WTC11 (cell line): ENCODE measurements around the gene TEC. TPM values are rescaled to one million over a fixed set of nuclear protein-coding genes. Genes with fewer than 3 reads are reported as not detected.
A peak's percentile ranks its signal among the peaks of the same experiment; 100 is the strongest.
"Not testable (repeated sequence)": the region's sequence is repeated elsewhere in the genome, so short reads cannot be mapped to it uniquely, and the experiment has no call there.

Source experiments
- ATAC-seq: fragments of 200-7000 bp; cut with Tn5 transposase; 2 replicates; pipeline ENCODE4 v1.10.0; 2021; ENCODE audit warnings: mild to moderate bottlenecking, moderate library complexity
- CTCF ChIA-PET: fragments of 300-600 bp; sonication (Branson Sonifier 250); formaldehyde crosslinking; loops from one replicate; lab custom pipeline; 2021; ENCODE audit warnings: antibody characterized with exemption; lab: Charles Lee
- POLR2A ChIA-PET: fragments of 350-600 bp; sonication (Branson Sonifier 250); formaldehyde crosslinking; loops from one replicate; lab custom pipeline; 2021; ENCODE audit warnings: antibody characterized with exemption; lab: Charles Lee
- DNase-seq: peaks from one replicate; pipeline ENCODE4 v3.0.0; 2021; ENCODE audit warnings: low spot score
- H3K27ac Mint-ChIP-seq: 2 replicates; pipeline ENCODE4 v1.8.0; 2021; ENCODE audit warnings: mixed read lengths
- H3K27me3 Mint-ChIP-seq: 2 replicates; pipeline ENCODE4 v1.8.0; 2021; ENCODE audit warnings: low read depth, mild to moderate bottlenecking, moderate library complexity, mixed read lengths
- H3K36me3 Mint-ChIP-seq: 2 replicates; pipeline ENCODE4 v1.8.0; 2021; ENCODE audit warnings: mixed read lengths
- H3K4me1 Mint-ChIP-seq: 2 replicates; pipeline ENCODE4 v1.8.0; 2022; ENCODE audit warnings: mixed read lengths
- H3K4me3 Mint-ChIP-seq: 2 replicates; pipeline ENCODE4 v1.8.0; 2021; ENCODE audit warnings: mild to moderate bottlenecking, moderate library complexity, mixed read lengths
- H3K9me3 Mint-ChIP-seq: 2 replicates; pipeline ENCODE4 v1.8.0; 2021; ENCODE audit warnings: mixed read lengths
- GTF2I ChIP-seq: fragments of 250-450 bp; sonication (Bioruptor Pico); conservative IDR thresholded peaks from 2 replicates; pipeline ENCODE4 v1.4.0; 2021; ENCODE audit warnings: mild to moderate bottlenecking
- SMAD3 ChIP-seq: sonication (generic); formaldehyde crosslinking; IDR thresholded peaks from 2 replicates; pipeline ENCODE4 v1.8.0; 2022; ENCODE audit warnings: missing genetic modification reagents, mild to moderate bottlenecking, borderline replicate concordance
- ZNF121 ChIP-seq: sonication (generic); formaldehyde crosslinking; IDR thresholded peaks from 2 replicates; pipeline ENCODE4 v1.8.0; 2023; ENCODE audit warnings: missing genetic modification reagents
- total RNA-seq: library from RNA; stranded (reverse); gene quantifications from 3 replicates; pipeline ENCODE4 v1.2.3, GENCODE V29; 2021
- TF ChIP-seq, protein P1 (sequence below): sonication (generic); formaldehyde crosslinking; IDR thresholded peaks from 2 replicates; pipeline ENCODE4 v1.8.0; 2023; ENCODE audit warnings: missing genetic modification reagents, mild to moderate bottlenecking, borderline replicate concordance
- TF ChIP-seq, protein P2 (sequence below): fragments of 200-600 bp; IDR thresholded peaks from 2 replicates; pipeline ENCODE4 v1.8.0; 2022; ENCODE audit warnings: antibody characterized with exemption
- TF ChIP-seq, protein P3 (sequence below): fragments of 250-450 bp; sonication (Bioruptor Pico); IDR thresholded peaks from 2 replicates; pipeline ENCODE4 v1.9.0; 2021; ENCODE audit warnings: mild to moderate bottlenecking, borderline replicate concordance

The TEC gene
- total RNA-seq, 1 experiment from 2014 or later: 8.8 TPM

DNA sequence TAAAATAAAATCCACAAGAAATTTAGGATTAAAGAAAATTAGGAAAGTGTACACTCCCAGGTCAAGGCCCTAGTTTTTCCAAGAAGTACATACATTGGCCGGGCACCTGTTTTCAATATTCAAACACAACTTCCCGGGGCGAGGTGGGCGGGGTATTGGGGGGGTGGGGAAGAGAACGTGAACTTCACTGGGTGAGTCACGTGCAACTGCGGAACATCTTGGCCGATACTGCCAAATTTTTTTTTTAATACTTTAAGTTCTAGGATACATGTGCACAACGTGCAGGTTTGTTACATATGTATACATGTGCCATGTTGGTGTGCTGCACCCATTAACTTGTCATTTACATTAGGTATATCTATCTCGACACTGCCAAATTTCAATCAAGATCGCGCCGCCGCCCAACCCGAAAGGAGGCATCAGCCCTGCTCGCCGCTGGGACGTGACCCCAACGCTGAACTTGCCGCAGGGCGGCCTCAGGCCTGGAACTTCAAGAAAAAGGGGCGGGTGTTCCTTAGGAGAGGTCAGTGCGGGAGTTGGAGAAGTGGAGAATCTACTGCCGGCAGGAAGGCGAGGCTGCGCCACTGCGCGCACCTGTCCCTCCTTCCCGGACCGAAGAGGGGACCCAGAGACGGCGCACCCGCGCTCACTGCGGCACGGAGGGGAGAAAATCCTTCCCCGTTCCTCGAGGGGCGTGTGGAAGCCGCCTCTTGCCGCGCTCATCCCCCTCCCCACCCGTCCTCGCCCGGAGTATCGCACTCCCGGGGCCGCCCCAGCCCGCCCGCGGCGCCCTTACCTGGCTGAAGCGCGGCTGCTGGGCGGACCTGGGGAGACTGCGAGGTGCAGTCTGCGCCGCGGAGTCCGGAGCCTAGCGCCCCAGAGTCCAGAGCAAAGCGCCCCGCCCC, at the start of gene TEC (continued):
- TF ChIP-seq, protein P1, sequence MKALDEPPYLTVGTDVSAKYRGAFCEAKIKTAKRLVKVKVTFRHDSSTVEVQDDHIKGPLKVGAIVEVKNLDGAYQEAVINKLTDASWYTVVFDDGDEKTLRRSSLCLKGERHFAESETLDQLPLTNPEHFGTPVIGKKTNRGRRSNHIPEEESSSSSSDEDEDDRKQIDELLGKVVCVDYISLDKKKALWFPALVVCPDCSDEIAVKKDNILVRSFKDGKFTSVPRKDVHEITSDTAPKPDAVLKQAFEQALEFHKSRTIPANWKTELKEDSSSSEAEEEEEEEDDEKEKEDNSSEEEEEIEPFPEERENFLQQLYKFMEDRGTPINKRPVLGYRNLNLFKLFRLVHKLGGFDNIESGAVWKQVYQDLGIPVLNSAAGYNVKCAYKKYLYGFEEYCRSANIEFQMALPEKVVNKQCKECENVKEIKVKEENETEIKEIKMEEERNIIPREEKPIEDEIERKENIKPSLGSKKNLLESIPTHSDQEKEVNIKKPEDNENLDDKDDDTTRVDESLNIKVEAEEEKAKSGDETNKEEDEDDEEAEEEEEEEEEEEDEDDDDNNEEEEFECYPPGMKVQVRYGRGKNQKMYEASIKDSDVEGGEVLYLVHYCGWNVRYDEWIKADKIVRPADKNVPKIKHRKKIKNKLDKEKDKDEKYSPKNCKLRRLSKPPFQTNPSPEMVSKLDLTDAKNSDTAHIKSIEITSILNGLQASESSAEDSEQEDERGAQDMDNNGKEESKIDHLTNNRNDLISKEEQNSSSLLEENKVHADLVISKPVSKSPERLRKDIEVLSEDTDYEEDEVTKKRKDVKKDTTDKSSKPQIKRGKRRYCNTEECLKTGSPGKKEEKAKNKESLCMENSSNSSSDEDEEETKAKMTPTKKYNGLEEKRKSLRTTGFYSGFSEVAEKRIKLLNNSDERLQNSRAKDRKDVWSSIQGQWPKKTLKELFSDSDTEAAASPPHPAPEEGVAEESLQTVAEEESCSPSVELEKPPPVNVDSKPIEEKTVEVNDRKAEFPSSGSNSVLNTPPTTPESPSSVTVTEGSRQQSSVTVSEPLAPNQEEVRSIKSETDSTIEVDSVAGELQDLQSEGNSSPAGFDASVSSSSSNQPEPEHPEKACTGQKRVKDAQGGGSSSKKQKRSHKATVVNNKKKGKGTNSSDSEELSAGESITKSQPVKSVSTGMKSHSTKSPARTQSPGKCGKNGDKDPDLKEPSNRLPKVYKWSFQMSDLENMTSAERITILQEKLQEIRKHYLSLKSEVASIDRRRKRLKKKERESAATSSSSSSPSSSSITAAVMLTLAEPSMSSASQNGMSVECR (CRISPR knock-in tag): peak; percentile 46; the same call in 1 of the 2 replicates
- no peak for TF ChIP-seq GTF2I (CRISPR knock-in tag)

DNA sequence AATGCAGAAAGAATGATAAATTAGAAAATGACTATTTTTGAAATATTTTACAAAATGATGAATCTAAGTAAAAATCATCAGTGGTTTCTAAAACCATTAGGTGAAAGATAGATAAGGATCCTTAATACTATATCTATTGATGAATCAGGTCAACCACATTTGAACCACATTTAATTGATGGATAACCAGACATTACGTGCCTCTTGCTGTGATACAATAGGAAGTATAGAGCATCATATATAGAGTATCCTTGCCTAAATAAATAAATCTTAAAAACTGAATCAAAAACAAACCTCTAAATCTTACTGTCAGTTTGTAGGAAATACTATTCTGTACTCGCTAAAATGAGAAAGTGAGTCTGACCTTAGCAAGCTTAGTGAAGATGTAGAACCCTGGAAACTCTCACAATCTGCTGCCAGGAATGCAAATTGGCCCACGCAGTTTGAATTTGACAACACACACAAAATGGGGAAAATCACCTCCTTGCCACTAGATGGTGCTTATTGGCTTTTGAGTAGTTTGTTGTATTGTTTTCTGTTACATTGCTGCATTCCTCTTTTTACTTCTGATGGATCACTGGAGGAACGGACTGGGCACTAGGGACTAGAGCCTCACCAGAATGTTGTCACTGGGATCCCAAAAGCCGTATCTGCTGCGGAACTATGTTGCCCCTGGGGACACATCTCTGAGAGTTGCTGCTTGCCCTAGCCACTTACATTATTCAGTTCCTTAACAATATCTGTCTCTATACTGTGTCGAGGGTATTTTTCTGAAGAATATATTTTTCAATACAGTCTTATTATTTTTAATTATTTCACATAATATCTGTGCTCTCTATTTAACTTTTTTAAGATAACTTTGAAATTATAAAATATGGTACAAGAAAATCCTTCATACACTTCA, 46.3 kb upstream of the TEC start:
- DNase-seq: peak; percentile 16
- TF ChIP-seq, protein P2, sequence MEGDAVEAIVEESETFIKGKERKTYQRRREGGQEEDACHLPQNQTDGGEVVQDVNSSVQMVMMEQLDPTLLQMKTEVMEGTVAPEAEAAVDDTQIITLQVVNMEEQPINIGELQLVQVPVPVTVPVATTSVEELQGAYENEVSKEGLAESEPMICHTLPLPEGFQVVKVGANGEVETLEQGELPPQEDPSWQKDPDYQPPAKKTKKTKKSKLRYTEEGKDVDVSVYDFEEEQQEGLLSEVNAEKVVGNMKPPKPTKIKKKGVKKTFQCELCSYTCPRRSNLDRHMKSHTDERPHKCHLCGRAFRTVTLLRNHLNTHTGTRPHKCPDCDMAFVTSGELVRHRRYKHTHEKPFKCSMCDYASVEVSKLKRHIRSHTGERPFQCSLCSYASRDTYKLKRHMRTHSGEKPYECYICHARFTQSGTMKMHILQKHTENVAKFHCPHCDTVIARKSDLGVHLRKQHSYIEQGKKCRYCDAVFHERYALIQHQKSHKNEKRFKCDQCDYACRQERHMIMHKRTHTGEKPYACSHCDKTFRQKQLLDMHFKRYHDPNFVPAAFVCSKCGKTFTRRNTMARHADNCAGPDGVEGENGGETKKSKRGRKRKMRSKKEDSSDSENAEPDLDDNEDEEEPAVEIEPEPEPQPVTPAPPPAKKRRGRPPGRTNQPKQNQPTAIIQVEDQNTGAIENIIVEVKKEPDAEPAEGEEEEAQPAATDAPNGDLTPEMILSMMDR: peak; percentile 46
- TF ChIP-seq ZNF121 (peak; percentile 83), SMAD3 (CRISPR knock-in tag) (no peak)
- TF ChIP-seq, protein P3, sequence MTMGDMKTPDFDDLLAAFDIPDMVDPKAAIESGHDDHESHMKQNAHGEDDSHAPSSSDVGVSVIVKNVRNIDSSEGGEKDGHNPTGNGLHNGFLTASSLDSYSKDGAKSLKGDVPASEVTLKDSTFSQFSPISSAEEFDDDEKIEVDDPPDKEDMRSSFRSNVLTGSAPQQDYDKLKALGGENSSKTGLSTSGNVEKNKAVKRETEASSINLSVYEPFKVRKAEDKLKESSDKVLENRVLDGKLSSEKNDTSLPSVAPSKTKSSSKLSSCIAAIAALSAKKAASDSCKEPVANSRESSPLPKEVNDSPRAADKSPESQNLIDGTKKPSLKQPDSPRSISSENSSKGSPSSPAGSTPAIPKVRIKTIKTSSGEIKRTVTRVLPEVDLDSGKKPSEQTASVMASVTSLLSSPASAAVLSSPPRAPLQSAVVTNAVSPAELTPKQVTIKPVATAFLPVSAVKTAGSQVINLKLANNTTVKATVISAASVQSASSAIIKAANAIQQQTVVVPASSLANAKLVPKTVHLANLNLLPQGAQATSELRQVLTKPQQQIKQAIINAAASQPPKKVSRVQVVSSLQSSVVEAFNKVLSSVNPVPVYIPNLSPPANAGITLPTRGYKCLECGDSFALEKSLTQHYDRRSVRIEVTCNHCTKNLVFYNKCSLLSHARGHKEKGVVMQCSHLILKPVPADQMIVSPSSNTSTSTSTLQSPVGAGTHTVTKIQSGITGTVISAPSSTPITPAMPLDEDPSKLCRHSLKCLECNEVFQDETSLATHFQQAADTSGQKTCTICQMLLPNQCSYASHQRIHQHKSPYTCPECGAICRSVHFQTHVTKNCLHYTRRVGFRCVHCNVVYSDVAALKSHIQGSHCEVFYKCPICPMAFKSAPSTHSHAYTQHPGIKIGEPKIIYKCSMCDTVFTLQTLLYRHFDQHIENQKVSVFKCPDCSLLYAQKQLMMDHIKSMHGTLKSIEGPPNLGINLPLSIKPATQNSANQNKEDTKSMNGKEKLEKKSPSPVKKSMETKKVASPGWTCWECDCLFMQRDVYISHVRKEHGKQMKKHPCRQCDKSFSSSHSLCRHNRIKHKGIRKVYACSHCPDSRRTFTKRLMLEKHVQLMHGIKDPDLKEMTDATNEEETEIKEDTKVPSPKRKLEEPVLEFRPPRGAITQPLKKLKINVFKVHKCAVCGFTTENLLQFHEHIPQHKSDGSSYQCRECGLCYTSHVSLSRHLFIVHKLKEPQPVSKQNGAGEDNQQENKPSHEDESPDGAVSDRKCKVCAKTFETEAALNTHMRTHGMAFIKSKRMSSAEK (CRISPR knock-in tag): 0 out of 2 replicates have a peak, but pooled peaks have one; percentile 23
- ChIA-PET CTCF (interaction anchor here (0.7 kb wide), 1 partner anchor 230 kb away, joined by 3 read pairs; no protein-coding TSS in a partner anchor), POLR2A (no interaction called here)
- H3K36me3 Mint-ChIP-seq: no peaks in the 10 kb centered on the region
- ATAC-seq: peak; percentile 78
- no peaks in the 10 kb centered on the region for H3K27me3 Mint-ChIP-seq
- H3K9me3 Mint-ChIP-seq: no peaks in the 10 kb centered on the region
- no peak overlapping the region for H3K4me3 Mint-ChIP-seq
- no peaks in the 10 kb centered on the region; the same call in 1 of the 2 replicates for H3K4me1 Mint-ChIP-seq
- H3K27ac Mint-ChIP-seq: no peak overlapping the region

DNA sequence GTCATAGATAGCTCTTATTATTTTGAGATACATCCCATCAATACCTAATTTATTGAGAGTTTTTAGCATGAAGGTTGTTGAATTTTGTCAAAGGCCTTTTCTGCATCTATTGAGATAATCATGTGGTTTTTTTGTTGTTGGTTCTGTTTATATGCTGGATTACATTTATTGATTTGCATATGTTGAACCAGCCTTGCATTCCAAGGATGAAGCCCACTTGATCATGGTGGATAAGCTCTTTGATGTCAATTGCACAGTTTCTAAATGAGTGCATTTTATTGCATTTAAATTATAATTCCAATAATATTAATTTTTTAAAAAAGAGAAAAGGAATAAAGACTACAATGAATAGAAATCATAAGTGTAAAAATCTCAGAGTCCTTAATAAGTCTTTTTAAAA, 45.1 kb upstream of the TEC start:
- H3K27ac Mint-ChIP-seq, POLR2A ChIA-PET, H3K36me3 Mint-ChIP-seq, H3K9me3 Mint-ChIP-seq, H3K4me1 Mint-ChIP-seq, ATAC-seq, DNase-seq, H3K27me3 Mint-ChIP-seq, H3K4me3 Mint-ChIP-seq, CTCF ChIA-PET: not testable (repeated sequence)
